IMR-90 (cell line): ENCODE data around the gene PIEZO2. TPM values are rescaled to one million over a fixed set of nuclear protein-coding genes. Genes with fewer than 3 reads are reported as not detected.

ENCODE experiments used
- ATAC-seq: fragments of 200-7000 bp; cut with Tn5 transposase; 2 replicates; pipeline ENCODE4 v1.9.1; 2020; ENCODE audit warnings: low read depth, mild to moderate bottlenecking, moderate library complexity
- BruUV-seq: library from RNA; stranded (reverse); fragments of 400-500 nt; replicated peaks from 2 replicates; lab custom pipeline; 2021; lab: Mats Ljungman, UMichigan
- CTCF ChIA-PET: fragments of 300-600 bp; formaldehyde crosslinking; extraction: SDS; loops from one replicate; lab custom pipeline; 2021; ENCODE audit warnings: antibody characterized with exemption; lab: Yijun Ruan, JAX
- POLR2A ChIA-PET: fragments of 300-600 bp; sonication (Branson Sonifier 250); formaldehyde crosslinking; loops from one replicate; lab custom pipeline; 2022; ENCODE audit warnings: antibody characterized with exemption; ENCODE audit not compliant: unreplicated experiment; lab: Charles Lee
- DNase-seq: peaks from one replicate; pipeline ENCODE4 v3.0.0; 2013
- H2AFZ ChIP-seq: replicated peaks from 2 replicates; pipeline ENCODE3; 2013; ENCODE audit warnings: low read length, mild to moderate bottlenecking; ENCODE audit not compliant: poor library complexity
- H2AK5ac ChIP-seq: 2 replicates; pipeline ENCODE4 v1.6.1; 2013; ENCODE audit warnings: low read depth, low read length, inconsistent platforms
- H2AK9ac ChIP-seq: replicated peaks from 2 replicates; pipeline ENCODE3; 2013; ENCODE audit warnings: mild to moderate bottlenecking, low read depth, low read length, moderate library complexity; ENCODE audit not compliant: poor library complexity
- H2BK120ac ChIP-seq: 2 replicates; pipeline ENCODE4 v1.6.1; 2013; ENCODE audit warnings: low read depth, low read length, inconsistent platforms
- H2BK15ac ChIP-seq: 3 replicates; pipeline ENCODE4 v1.6.1; 2013; ENCODE audit warnings: low read depth, low read length, inconsistent platforms
- H2BK20ac ChIP-seq: 2 replicates; pipeline ENCODE4 v1.6.1; 2013; ENCODE audit warnings: low read depth, mild to moderate bottlenecking, inconsistent platforms, low read length, moderate library complexity
- H2BK5ac ChIP-seq: 2 replicates; pipeline ENCODE4 v1.6.1; 2013; ENCODE audit warnings: mild to moderate bottlenecking, low read depth, low read length, inconsistent platforms; ENCODE audit not compliant: poor library complexity, severe bottlenecking
- H3K14ac ChIP-seq: replicated peaks from 2 replicates; pipeline ENCODE4 v1.6.1; 2013; ENCODE audit warnings: low read depth, low read length, inconsistent platforms
- H3K18ac ChIP-seq: 2 replicates; pipeline ENCODE4 v1.6.1; 2013; ENCODE audit warnings: low read depth, low read length, control low read depth
- H3K23ac ChIP-seq: 2 replicates; pipeline ENCODE4 v1.6.1; 2013; ENCODE audit warnings: low read depth, low read length, inconsistent platforms
- H3K27ac ChIP-seq: 2 replicates; pipeline ENCODE4 v1.5.1; 2013; ENCODE audit warnings: mild to moderate bottlenecking, control low read depth, low read length; ENCODE audit not compliant: insufficient read depth
- H3K27me3 ChIP-seq: 2 replicates; pipeline ENCODE4 v1.6.1; 2013; ENCODE audit warnings: low read length; ENCODE audit not compliant: control insufficient read depth, insufficient read depth
- H3K36me3 ChIP-seq: 2 replicates; pipeline ENCODE4 v1.6.1; 2013; ENCODE audit warnings: low read length, mixed read lengths; ENCODE audit not compliant: control insufficient read depth, insufficient read depth
- H3K4ac ChIP-seq: 2 replicates; pipeline ENCODE4 v1.6.1; 2013; ENCODE audit warnings: low read depth, low read length, inconsistent platforms
- H3K4me1 ChIP-seq: 2 replicates; pipeline ENCODE4 v1.6.1; 2013; ENCODE audit warnings: low read length, mixed read lengths; ENCODE audit not compliant: control insufficient read depth, insufficient read depth
- H3K4me2 ChIP-seq: 2 replicates; pipeline ENCODE4 v1.6.1; 2013; ENCODE audit warnings: low read depth, mild to moderate bottlenecking, control low read depth, low read length, moderate library complexity
- H3K4me3 ChIP-seq: 2 replicates; pipeline ENCODE4 v1.5.1; 2013; ENCODE audit warnings: low read depth, mild to moderate bottlenecking, control low read depth, low read length, moderate library complexity; ENCODE audit not compliant: insufficient read depth
- H3K56ac ChIP-seq: 2 replicates; pipeline ENCODE4 v1.6.1; 2013; ENCODE audit warnings: low read length, inconsistent platforms; ENCODE audit not compliant: insufficient read depth; ENCODE audit errors: extremely low read depth
- H3K79me1 ChIP-seq, 2 experiments: 2 replicates each; pipeline ENCODE4 v1.6.1; 2013; ENCODE audit warnings: low read length in 2 of 2, inconsistent platforms in 1 of 2, low read depth in 1 of 2
- H3K9ac ChIP-seq: 2 replicates; pipeline ENCODE4 v1.6.1; 2013; ENCODE audit warnings: low read depth, low read length, control low read depth
- H3K9me1 ChIP-seq: 2 replicates; pipeline ENCODE4 v1.6.1; 2013; ENCODE audit warnings: low read length, inconsistent platforms; ENCODE audit not compliant: insufficient read depth
- H3K9me3 ChIP-seq: 2 replicates; pipeline ENCODE4 v1.6.1; 2013; ENCODE audit warnings: low read length; ENCODE audit not compliant: control insufficient read depth, insufficient read depth
- H4K20me1 ChIP-seq: 2 replicates; pipeline ENCODE4 v1.6.1; 2013; ENCODE audit warnings: low read length, inconsistent platforms; ENCODE audit not compliant: insufficient read depth
- H4K5ac ChIP-seq: 2 replicates; pipeline ENCODE4 v1.6.1; 2013; ENCODE audit warnings: mild to moderate bottlenecking, low read depth, low read length, control low read depth
- H4K8ac ChIP-seq, 2 experiments: 2 replicates each; pipeline ENCODE4 v1.6.1; 2013; ENCODE audit warnings: low read depth in 2 of 2, low read length in 2 of 2, control low read depth in 1 of 2, inconsistent platforms in 1 of 2
- H4K91ac ChIP-seq: 2 replicates; pipeline ENCODE4 v1.6.1; 2013; ENCODE audit warnings: low read depth, low read length, inconsistent platforms; ENCODE audit not compliant: insufficient read depth
- BHLHE40 ChIP-seq: fragments of 150-350 bp; IDR thresholded peaks from 2 replicates; pipeline ENCODE4 v1.6.1; 2016; ENCODE audit warnings: mild to moderate bottlenecking, low read depth, low read length
- CEBPB ChIP-seq: IDR thresholded peaks from 2 replicates; pipeline ENCODE4 v1.6.1; 2012; ENCODE audit warnings: low read depth, low read length, improper control_type of control experiment
- ELK1 ChIP-seq: fragments of 150-350 bp; IDR thresholded peaks from 2 replicates; pipeline ENCODE4 v1.6.1; 2016; ENCODE audit warnings: low read depth, mild to moderate bottlenecking, low read length, moderate library complexity, borderline replicate concordance
- WGBS, 2 experiments: methylation state at CpG; one replicate each; pipeline versions ENCODE4 v1.1.5 to v1.1.7; 2013; ENCODE audit warnings: missing lambda C conversion rate in 2 of 2; ENCODE audit not compliant: insufficient read length in 1 of 2; ENCODE audit errors: extremely low coverage in 2 of 2; 5-methylcytosine and 5-hydroxymethylcytosine counted together
- dilution Hi-C: fragments of 300-500 bp; cut with HindIII; formaldehyde crosslinking; loops from one replicate; pipeline ENCODE4 v1.14.3; 2018; ENCODE audit warnings: low sequenced_read_pairs; ENCODE audit not compliant: unreplicated experiment
- in situ Hi-C: fragments of 300-500 bp; cut with MboI; formaldehyde crosslinking; loops from 3 replicates; pipeline ENCODE4 v1.14.3; 2019; ENCODE audit warnings: low sequenced_read_pairs, inconsistent platforms, mixed read lengths
- intact Hi-C: fragments of 100-400 bp; cut with micrococcal nuclease; formaldehyde crosslinking; loops from 2 replicates; pipeline ENCODE4 v1.10.0; 2022
- polyA plus RNA-seq, 3 experiments: library from polyadenylated mRNA; depleted of rRNA; stranded (reverse); fragments of >200 nt; gene quantifications; 2 replicates each; pipeline ENCODE4 v1.2.3, GENCODE V29; 2012; ENCODE audit warnings: low replicate concordance in 1 of 3
- total RNA-seq: library from RNA; depleted of rRNA; stranded (reverse); fragments of >200 nt; gene quantifications from 2 replicates; pipeline ENCODE4 v1.2.3, GENCODE V29; 2012

The PIEZO2 gene
- total and polyA plus RNA-seq, 2 of the 4 experiments (the other 2 are of a cell fraction), result 2.4 to 4.1 TPM

GRCh38 chr18:11074889-11075288, 74.5 kb downstream of the PIEZO2 start:
- ATAC-seq, result peak; percentile 42; the same call in 1 of the 2 replicates
- Histone ChIP-seq H2AFZ (no peak overlapping the region), H2AK5ac (no peak overlapping the region), H2BK15ac (no peak overlapping the region), H3K9ac (no peak overlapping the region), H4K91ac (no peak overlapping the region), H3K36me3 (no peaks in the 10 kb centered on the region), H3K27ac (no peak overlapping the region), H2AK9ac (no peak overlapping the region), H3K27me3 (no peaks in the 10 kb centered on the region), H4K5ac (no peak overlapping the region), H3K56ac (no peak overlapping the region), H3K23ac (no peak overlapping the region), H3K4me3 (no peak overlapping the region), H3K4me1 (peaks cover 2% of the 10 kb centered on the region; the same call in 1 of the 2 replicates), H4K20me1 (no peaks in the 10 kb centered on the region; the same call in 1 of the 2 replicates), H3K4me2 (no peak overlapping the region; the same call in 1 of the 2 replicates), H3K14ac (no peak overlapping the region), H3K4ac (no peak overlapping the region), H2BK20ac (no peak overlapping the region), H4K8ac (no peak overlapping the region), H2BK120ac (no peak overlapping the region), H3K9me3 (no peaks in the 10 kb centered on the region), H3K79me1 (no peaks in the 10 kb centered on the region), H3K9me1 (peaks cover 3% of the 10 kb centered on the region; the same call in 1 of the 2 replicates), H3K18ac (no peak overlapping the region), H2BK5ac (no peak overlapping the region)
- no TSS peak for BruUV-seq
- intact Hi-C loops (no loop called here), in situ Hi-C loops (no loop called here), dilution Hi-C loops (no loop called here)
- no peak for TF ChIP-seq BHLHE40
- TF ChIP-seq ELK1, result no peak
- no peak for TF ChIP-seq CEBPB
- POLR2A ChIA-PET, result no interaction called here
- peak; percentile 11 for DNase-seq
- WGBS, 2 experiments, result no CpG with 5 or more reads among the region's 5 CpGs
- CTCF ChIA-PET, result interaction anchor here (0.5 kb wide), 1 partner anchor 21 kb away, joined by 3 read pairs; no protein-coding TSS in a partner anchor
